AG10803 (cell line): Measurements from ENCODE around the gene ZC3H4.

Source experiments
- DNase-seq: peaks from one replicate; pipeline ENCODE4 v3.0.0; 2010; ENCODE audit warnings: low read depth
- H3K4me3 ChIP-seq: 2 replicates; pipeline ENCODE4 v1.5.1; 2011; ENCODE audit warnings: mild to moderate bottlenecking, low read length, control low read depth
- TF ChIP-seq, protein P1 (sequence below): conservative IDR thresholded peaks from 2 replicates; pipeline ENCODE4 v1.5.1; 2011; ENCODE audit warnings: mild to moderate bottlenecking, low read length, control low read depth, inconsistent platforms

ZC3H4 gene

DNA sequence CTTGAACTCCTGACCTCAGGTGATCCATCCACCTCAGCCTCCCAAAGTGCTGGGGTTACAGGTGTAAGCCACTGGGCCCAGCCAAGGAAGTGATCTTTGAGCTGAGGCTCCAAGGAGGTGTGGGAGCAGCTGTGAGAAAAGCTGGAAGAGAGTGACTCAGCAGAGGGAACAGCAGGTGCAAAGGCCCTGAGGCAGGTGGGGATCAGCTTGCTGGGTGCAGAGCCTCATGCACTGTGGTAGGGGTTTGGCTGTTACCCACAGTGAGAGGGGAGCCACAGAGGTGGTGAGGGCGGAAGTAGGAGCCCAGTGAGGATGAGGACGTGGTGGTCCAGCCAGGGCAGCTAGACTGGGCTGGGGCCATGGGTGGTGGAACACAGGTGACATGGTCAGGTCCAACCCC lies 87.4 kb downstream of the ZC3H4 start:
- DNase-seq = no peak
- H3K4me3 ChIP-seq = no peak overlapping the region
- TF ChIP-seq, protein P1, sequence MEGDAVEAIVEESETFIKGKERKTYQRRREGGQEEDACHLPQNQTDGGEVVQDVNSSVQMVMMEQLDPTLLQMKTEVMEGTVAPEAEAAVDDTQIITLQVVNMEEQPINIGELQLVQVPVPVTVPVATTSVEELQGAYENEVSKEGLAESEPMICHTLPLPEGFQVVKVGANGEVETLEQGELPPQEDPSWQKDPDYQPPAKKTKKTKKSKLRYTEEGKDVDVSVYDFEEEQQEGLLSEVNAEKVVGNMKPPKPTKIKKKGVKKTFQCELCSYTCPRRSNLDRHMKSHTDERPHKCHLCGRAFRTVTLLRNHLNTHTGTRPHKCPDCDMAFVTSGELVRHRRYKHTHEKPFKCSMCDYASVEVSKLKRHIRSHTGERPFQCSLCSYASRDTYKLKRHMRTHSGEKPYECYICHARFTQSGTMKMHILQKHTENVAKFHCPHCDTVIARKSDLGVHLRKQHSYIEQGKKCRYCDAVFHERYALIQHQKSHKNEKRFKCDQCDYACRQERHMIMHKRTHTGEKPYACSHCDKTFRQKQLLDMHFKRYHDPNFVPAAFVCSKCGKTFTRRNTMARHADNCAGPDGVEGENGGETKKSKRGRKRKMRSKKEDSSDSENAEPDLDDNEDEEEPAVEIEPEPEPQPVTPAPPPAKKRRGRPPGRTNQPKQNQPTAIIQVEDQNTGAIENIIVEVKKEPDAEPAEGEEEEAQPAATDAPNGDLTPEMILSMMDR = no peak

DNA sequence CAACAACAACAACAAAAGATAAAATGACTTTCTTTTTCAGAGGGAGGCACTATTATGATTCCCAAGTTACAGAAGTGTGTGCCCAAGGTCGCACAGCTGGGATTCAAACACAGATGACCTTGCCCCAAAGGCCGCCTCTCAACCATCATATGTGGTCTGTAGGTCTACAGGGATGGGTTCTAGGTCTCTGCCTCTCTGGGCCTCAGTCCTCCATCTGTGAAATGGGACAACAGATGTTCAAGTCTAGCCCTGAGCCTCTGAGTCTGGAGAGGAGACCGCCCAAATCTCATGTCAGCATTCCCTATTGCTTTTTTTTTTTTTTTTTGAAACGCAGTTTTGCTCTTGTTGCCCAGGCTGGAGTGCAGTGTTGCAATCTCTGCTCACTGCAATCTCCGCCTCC lies 89.1 kb downstream of the ZC3H4 start:
- DNase-seq = no peak
- no peak overlapping the region for H3K4me3 ChIP-seq
- TF ChIP-seq, protein P1 = no peak

DNA sequence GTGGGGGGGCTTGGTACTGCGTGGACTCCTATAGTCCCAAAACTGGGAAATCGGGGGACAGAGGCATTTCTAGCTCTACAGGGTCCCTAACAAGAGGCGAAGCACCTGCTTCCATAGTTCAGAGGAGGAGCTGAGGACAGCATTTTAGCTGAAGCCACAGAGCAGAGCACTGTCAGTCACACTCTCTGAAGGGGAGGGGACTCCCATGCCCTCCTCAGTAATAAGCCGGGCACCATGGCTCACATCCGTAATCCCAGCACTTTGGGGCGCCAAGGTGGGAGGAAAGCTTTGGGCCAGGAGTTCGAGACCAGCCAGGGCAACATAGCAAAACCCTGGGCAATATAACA lies 90.2 kb downstream of the ZC3H4 start:
- DNase-seq = no peak
- TF ChIP-seq, protein P1 = no peak
- no peak overlapping the region for H3K4me3 ChIP-seq

DNA sequence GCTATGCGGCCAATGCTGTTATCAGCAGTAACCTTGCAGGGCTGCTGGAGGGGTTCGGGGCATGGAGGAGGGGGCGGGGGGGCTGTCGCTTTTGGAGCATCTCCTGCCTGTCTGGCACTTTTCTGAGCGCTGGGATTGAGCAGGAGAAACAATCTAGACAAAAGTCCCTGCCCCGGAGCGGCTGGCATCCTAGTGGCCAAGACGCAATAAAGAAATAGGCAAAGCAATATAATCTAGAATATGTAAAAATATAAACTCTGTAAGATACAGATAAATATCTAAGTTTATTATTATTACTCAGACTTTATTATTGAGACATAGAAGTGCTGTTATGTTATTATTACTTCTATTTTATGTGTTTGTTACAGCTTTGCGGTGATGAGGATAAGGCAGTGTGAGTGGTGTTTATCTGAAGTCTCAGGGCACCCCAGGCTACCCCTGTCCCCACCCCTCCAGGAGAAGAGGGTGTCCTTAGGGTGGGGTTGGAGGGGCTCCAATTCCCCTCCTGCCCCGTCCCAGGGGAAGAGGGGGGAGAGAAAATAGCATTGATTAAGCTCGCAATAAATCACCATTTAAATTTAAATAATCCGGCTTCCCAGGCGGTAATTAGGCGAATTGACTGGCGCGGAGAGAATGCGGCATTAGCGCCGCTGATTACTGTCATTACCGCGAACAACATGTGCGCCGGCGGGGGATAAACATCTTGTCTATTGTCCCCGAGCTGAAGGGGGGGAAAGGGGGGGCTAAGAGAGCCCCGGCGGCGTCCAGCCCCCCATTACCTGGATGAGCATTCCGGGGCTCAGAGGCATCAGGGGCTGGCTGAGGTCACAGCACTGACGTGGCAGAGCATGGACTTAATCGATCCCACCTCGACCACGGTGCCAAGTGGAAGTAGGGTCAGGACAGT lies 90.8 kb downstream of the ZC3H4 start:
- TF ChIP-seq, protein P1 = no peak
- DNase-seq = no peak
- H3K4me3 ChIP-seq = no peak overlapping the region

DNA sequence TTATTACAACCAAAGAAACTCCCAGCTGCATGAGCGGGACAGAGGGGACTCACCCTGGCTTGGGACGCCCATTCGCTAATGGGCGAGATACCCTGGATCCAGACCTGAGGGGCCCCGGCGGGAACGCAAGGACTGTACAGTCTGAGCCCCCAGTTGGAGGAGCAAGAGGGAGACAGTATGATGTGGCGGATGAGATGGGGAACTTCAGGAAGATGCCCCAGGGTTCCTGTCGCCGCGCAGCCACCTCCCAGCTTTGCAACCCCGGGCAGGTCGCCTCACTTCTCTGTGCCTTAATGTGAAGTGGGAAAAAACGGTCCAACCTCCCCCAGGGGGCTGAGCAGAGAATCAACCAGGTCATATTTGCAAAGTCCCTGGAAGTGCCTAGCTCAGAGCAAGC lies 91.4 kb downstream of the ZC3H4 start:
- TF ChIP-seq, protein P1 = no peak
- no peak for DNase-seq
- no peak overlapping the region for H3K4me3 ChIP-seq

DNA sequence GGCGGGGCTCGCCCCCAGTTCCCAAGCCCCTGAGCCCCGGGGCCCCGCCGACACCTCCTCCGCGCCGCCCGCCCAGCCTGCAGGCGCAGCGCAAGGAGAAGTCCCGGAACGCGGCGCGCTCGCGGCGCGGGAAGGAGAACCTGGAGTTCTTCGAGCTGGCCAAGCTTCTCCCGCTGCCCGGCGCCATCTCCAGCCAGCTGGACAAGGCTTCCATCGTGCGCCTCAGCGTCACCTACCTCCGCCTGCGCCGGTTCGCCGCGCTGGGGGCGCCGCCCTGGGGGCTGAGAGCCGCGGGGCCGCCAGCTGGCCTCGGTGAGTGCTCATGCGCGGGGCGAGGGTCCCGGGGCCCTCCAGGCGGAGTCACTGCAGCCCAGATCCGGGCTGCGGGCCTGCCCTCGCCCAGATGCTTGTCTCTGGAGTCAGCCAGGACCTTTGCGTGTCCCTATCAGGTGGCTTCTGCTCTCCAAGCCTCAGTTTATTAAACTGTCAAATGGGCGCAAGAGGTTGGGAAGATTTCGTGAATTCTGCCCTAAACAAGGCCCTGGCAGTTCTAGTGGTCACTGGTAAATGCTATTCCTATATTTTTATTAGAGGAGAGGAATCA lies 91.9 kb downstream of the ZC3H4 start:
- DNase-seq = peak; percentile 11
- TF ChIP-seq, protein P1 = no peak
- H3K4me3 ChIP-seq = peak overlapping the region; percentile 57

DNA sequence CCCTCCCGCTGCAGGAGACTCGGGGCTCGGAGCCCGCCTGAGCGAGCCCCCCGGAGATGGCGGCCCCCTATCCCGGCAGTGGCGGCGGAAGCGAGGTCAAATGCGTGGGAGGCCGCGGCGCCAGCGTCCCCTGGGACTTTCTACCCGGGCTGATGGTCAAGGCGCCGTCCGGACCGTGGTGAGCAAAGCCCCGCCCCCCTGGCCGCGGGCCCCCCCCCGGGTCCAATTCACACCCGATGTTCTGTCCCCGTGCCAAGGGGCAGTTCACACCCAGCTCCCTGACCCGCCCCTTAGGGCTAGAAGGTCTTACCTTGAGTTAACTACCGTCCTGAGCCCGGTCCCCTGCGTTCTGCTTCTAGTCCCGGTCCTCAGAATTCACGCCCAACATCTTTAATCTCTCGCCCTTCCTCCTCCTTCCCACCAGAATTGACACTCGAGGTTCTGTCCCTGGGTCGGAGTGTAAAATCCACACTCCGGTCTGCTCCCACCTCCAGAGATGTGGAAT lies 92.5 kb downstream of the ZC3H4 start:
- peak; percentile 24 for DNase-seq
- H3K4me3 ChIP-seq = peak overlapping the region; percentile 57
- TF ChIP-seq, protein P1 = no peak
